SW480 (cell line): Measurements from ENCODE around the gene PRKCE.
"Not testable (repeated sequence)": the region's sequence is repeated elsewhere in the genome, so short reads cannot be mapped to it uniquely, and the experiment has no call there.

Experiments used
- DNase-seq: peaks from one replicate; pipeline ENCODE4 v3.0.0-alpha.2; 2016; ENCODE audit warnings: low spot score

Gene PRKCE

GRCh38 chr2:45669032-45669486 lies 17.6 kb downstream of the PRKCE start:
- no peak for DNase-seq

- no peak for DNase-seq
Observed at GRCh38 chr2:45670646-45671045, 19.2 kb downstream of the PRKCE start.

- DNase-seq, result no peak
Observed at GRCh38 chr2:45672138-45672537, 20.7 kb downstream of the PRKCE start.

GRCh38 chr2:45674035-45674816 lies 22.8 kb downstream of the PRKCE start:
- DNase-seq, result no peak

- no peak for DNase-seq
Observed at GRCh38 chr2:45675263-45675812, 23.9 kb downstream of the PRKCE start.

- DNase-seq, result no peak
Observed at GRCh38 chr2:45676088-45676487, 24.6 kb downstream of the PRKCE start.

DNA sequence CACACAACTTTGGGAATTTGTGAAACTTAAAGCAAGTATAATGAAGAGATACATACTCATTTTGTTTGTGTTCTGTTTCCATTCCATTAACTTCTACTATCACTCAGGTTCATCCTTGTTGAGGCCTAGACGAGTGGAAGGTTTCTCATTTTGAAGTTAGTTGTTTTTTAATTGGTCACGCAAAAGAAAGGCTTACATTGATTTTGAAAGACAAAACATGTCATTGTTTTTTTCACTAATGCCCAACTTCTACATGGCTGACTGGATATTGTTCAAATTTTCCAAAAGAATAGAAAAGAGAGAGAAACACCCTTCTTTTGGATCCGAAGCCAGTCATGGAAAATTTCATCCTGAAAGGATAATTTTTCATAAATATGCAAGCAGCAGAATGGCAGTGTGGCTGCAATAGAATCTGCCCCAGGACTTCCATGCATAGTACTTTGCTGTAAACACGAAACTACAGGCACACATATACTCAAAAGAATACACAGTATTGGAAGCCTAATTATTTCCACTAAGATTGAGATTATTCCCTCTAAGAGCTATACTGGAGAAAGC lies 27.4 kb downstream of the PRKCE start:
- DNase-seq, result no peak

DNA sequence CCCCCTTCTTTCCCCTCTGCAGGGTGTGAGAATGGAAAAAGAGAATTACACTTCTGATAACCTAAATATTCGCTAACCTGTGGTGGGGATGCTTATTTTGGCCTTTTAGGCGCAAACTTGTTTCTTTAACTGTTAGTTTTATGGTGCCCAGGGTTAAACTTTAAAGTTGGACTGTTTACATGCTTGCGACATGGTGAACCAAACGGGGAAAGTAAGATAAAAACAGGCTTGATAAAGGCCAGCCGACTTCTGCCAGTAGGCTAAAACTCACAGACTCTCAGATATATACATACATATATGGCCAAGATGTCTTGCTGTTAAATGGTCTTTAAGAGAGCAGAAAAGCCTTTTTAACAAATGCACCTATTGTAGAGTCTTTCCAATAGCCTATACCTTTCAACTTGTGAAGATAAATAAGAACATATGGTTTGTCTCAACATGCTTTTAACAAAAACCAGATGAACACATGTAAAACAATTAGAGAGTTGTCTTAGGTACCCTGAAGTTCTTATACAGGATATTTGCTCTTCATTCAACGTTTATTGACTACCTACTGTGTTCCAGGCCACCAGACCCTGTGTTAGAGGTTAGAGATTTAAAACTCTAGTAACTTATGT lies 29.0 kb downstream of the PRKCE start:
- no peak for DNase-seq

- peak; percentile 87 for DNase-seq
Observed at GRCh38 chr2:45681675-45682074, 30.2 kb downstream of the PRKCE start.

GRCh38 chr2:45683292-45683691 lies 31.8 kb downstream of the PRKCE start:
- DNase-seq, result no peak

DNA sequence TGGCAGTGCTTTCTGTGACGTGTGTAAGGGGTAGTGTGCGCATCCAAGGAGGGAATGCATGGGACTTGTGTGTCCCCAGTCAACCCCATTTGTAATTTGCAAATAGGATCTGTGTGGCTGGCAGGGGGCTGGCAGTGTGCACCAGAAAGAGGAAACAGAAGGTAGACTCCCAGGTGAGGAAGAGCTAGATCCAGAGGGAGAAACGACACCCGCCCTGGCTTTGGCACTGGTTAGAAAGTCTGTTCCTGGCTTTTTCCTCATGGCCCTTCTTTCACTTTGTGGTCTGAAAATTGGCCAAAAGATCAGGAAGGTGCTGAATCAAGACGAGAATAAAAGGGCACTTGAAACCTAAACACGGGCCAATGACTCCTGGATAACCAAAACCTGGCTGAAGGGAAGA lies 33.3 kb downstream of the PRKCE start:
- DNase-seq, result no peak

DNA sequence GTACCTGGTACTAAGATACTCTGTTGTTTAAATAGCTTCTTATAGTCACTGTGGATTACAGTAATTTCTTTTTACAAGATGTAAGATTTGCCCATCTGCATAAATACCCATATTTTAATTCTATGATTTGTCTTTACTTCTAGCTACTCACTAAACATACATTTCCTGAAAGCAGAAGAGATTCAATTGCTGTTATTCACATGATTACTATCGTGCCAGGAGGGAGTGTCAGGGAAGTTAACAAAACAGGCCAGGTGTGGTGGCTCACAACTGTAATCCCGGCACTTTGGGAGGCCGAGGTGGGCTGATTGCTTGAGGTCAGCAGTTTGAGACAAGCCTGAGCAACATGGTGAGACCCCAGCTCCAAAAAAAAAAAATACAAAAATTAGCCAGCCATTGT lies 33.8 kb downstream of the PRKCE start:
- no peak for DNase-seq

DNA sequence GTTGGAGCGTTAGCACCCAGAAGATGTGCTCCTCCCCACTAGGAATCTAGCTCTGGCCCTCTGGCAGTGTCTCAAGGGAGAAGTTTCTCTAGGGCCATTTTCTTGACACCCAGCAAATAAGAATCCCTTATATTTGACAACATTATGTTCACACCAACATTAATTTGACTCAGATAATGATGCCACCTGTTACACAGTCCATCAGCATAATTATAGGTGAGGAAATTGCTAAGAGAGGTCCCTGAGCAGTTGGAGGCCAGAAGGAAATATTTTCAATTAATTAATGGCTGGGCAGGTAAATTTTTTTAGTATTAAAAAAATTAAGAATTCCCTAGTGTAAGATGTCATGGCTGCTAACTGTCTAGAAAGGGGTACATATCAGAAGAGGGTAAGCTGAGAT lies 36.5 kb downstream of the PRKCE start:
- DNase-seq, result no peak

GRCh38 chr2:45688479-45689298 lies 37.2 kb downstream of the PRKCE start:
- DNase-seq, result no peak

- DNase-seq, result no peak
Observed at GRCh38 chr2:45690231-45690630, 38.8 kb downstream of the PRKCE start.

DNA sequence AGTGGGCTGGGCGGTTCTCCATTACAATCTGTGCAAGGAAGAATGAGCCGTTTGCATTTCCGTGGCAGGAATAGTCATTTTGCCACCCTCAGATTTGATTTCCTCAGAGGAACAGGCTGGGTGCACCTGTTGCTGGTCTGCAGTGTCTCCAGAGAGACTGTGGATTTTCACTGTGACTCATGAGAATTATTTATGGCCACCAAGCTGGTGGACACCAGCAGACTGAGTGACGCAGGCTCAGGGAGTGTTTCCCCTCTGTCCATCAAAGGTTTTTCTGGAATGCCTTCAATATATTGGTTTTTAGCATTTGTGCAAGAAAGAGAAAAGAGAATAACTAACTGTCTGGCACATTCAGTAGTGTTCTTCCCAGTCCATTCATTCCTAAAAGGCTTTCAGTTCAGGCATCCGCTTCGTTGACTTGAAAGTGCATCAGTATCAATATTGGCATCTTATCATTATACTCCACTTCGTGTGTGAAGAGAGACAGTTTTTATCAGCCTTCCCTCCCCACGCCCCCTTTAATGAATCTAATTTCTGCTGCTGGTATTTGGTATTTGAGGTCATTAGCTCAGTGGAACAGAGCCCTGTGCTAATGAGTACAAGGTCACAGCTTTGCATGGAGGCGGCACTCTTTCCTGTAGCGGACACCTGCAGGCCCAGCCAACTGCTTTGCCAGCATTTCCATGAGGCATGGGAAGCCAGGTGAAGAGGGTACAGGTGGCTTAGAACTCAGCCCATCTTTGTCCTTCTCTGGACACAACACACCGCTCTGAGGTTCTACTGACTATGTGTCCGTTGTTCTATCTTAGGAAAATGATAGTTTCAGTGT lies 39.9 kb downstream of the PRKCE start:
- DNase-seq, result no peak

DNA sequence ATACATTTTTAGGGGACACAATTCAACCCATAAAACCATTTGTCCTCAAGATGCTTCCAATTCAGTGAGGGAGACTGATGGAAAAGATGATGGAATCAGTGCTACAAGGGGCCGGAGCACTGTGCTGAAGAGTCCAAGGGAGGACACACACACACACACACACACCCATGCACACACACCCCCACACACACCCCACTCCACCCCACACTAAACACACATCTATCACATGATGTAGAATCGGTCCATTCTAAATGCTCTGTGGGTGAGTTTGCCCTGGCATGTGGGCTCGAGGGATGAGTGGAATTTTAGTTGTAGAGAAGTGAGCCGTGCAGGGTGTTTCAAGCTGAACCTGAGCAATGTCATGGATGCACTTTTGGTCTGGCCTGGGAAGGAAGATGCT lies 41.1 kb downstream of the PRKCE start:
- DNase-seq, result no peak

- not testable (repeated sequence) for DNase-seq
Observed at GRCh38 chr2:45695480-45696007, 44.1 kb downstream of the PRKCE start.

DNA sequence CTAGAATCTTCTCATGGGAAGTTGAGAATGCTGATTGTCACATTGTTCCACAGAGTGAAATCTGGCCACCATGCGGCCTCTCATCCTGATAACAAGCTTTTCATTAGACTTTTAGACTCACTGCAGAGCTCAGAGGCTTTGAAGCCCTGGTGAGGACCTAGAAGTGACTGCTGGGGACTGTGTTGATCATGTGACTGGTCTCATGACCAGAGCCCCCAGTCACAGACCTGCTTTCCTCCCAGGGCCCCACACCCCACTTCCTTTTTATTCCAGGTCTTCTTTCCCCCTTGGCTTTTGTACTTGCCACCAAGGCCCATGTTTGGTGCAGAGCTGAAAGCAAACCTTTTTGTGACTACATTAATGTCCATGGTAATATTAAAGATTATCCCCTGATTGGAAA lies 45.2 kb downstream of the PRKCE start:
- no peak for DNase-seq

DNA sequence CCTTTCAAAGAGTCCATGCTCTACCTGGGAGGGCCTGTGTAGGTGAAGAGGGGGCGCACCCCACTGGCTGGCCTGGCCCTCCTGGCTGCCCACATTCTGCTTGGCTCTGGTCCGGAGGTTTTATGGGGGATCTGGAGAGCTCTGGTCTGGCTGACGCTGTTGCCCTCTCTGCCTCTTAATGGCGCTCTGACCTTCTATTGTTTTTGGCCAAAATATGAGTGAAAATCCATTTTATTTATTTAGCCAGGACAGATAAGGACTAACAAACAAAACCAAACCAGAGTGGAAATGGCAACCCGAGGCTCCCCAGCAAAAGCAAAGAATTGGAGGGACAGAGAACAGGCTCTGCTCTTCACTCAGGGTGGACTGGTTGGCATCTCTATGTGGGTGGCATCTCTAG lies 45.7 kb downstream of the PRKCE start:
- DNase-seq, result no peak

DNA sequence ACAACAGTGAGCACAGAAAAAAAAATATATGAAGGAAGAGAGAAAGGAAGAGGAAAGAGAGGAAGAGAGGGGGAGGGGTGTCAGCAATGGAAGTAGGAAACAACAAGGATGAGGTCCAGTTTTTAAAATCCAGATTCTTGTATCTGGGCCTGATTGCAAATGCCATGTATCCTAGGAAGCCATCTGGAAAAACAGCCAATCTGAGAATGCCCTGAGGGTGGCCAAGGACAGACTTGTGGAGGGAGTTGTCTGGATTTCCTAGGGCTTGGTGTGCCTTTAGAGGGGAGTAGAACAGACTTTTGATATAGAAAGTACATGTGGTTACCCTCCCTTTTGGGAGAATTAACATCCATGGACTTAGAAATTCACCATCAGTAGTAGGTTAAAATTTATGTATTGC lies 47.1 kb downstream of the PRKCE start:
- DNase-seq, result no peak
